GM13977 (cell line): ENCODE data around the gene MCF2L.

ENCODE experiments used
- DNase-seq: peaks from one replicate; pipeline ENCODE4 v3.0.0; 2012; ENCODE audit warnings: low spot score
- in situ Hi-C: fragments of 300-500 bp; cut with MboI; formaldehyde crosslinking; loops from one replicate; pipeline ENCODE4 v1.12.0; 2022; ENCODE audit warnings: low sequenced_read_pairs, low pct_unique_long_range_greater_than_20kb, mixed read lengths, inconsistent platforms; ENCODE audit not compliant: unreplicated experiment
- TF ChIP-seq, protein P1 (sequence below): IDR thresholded peaks from 2 replicates; pipeline ENCODE4 v1.5.1; 2012; ENCODE audit warnings: mild to moderate bottlenecking, control low read depth; ENCODE audit not compliant: insufficient read depth; ENCODE audit errors: extremely low read depth, missing control alignments

Gene MCF2L

DNA sequence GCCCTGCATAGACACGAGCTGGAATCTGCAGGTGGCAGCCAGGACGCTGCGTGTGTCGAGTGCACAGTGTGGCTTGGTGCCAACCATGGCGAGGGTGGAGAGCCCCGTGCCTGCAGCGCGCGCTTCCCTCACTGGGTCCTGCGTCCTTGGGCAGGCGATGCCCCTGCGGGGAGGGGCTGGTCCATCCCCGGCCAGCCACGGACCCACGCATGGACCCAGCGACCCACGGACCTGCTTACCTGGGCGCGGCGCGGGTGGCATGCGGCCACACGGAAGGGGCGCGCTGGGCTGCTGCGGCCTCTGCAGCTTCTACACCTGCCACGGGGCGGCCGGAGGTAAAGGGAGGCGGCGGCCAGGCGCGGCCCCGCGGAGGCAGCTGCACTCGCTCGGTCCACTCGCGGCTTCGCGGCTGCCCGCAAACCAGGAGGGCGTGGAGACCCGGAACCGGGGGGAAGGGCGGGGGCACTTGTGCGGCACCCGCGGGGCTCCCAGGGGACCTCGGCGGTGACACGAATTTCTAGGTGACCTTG is 569 bp upstream of the MCF2L start:
- peak; percentile 74 for DNase-seq
- in situ Hi-C loops, result no loop called here
- TF ChIP-seq, protein P1, sequence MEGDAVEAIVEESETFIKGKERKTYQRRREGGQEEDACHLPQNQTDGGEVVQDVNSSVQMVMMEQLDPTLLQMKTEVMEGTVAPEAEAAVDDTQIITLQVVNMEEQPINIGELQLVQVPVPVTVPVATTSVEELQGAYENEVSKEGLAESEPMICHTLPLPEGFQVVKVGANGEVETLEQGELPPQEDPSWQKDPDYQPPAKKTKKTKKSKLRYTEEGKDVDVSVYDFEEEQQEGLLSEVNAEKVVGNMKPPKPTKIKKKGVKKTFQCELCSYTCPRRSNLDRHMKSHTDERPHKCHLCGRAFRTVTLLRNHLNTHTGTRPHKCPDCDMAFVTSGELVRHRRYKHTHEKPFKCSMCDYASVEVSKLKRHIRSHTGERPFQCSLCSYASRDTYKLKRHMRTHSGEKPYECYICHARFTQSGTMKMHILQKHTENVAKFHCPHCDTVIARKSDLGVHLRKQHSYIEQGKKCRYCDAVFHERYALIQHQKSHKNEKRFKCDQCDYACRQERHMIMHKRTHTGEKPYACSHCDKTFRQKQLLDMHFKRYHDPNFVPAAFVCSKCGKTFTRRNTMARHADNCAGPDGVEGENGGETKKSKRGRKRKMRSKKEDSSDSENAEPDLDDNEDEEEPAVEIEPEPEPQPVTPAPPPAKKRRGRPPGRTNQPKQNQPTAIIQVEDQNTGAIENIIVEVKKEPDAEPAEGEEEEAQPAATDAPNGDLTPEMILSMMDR, result peak; percentile 9

- no peak for DNase-seq
- TF ChIP-seq, protein P1, result no peak
- in situ Hi-C loops, result no loop called here
These were observed 801 bp downstream of the MCF2L start for GRCh38 chr13:112969692-112970338.

GRCh38 chr13:112970552-112971287 is 1.7 kb downstream of the MCF2L start:
- in situ Hi-C loops, result no loop called here

GRCh38 chr13:112971288-112971643 is 2.3 kb downstream of the MCF2L start:
- TF ChIP-seq, protein P1, result no peak
- no peak for DNase-seq
- in situ Hi-C loops, result no loop called here

More at GRCh38 chr13:112970552-112971287, 1.7 kb downstream of the MCF2L start:
- TF ChIP-seq, protein P1, result no peak
- no peak for DNase-seq

- DNase-seq, result no peak
- in situ Hi-C loops, result no loop called here
- TF ChIP-seq, protein P1, result no peak
These were observed 3.2 kb downstream of the MCF2L start for GRCh38 chr13:112972258-112972657.

DNA sequence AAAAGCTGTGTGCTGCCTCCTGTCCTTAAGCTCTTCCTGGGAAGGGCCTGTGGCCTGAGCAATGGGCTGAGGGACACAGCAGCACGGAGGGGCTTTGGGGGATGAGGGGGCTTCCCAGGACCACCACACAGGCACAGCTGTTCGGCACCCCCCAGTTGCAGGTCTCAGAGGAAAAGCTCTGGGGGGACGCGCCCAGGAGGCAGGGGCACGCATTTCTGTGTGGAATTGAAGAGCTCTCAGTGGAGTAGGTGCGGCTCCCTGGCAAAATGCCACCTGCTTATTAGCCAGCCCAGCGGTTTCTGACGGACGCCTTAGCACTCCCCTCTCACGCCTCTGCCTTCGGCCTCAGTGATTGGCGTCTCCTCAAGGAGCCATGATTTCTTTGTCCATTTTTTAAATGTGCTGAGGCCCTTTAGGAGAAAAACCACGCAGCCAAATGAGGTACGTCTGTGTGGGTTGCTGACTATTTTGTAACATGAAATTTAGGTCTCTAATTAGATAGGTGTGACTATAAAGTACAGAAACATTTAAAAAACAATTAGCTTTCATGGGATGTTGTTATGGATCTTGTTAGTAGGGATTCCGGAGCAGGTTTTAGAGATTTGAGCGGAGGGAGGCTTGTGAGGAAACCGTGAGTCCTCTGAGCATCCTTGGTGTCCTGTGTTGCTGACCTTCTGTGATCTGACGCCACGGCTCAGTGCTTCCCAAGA is 4.0 kb downstream of the MCF2L start:
- no peak for DNase-seq
- in situ Hi-C loops, result no loop called here
- TF ChIP-seq, protein P1, result no peak
